Measurements from ENCODE around the gene CXorf49B.
"Not testable (repeated sequence)": the region's sequence is repeated elsewhere in the genome, so short reads cannot be mapped to it uniquely, and the experiment has no call there.

DNA sequence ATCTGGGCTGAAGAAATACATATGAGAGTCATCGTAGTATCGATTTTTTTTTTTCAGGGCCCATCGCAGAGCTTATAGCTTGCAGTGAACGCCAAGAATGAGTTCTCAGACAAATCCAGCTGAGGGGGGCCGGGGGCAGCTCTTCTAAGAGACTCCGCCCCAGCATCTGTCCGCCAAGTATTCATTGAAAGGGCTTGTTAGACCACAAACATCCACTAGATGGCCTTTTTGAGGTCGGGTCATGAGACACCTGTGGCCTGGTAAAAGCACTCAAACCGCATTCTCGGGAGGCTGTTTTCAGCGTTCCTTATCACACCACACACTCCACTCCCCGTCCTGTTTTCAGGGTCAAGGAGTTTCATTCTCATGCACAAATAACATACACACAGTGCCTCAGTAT is 15.2 kb downstream of the CXorf49B start:
- TF ChIP-seq, protein P1, sequence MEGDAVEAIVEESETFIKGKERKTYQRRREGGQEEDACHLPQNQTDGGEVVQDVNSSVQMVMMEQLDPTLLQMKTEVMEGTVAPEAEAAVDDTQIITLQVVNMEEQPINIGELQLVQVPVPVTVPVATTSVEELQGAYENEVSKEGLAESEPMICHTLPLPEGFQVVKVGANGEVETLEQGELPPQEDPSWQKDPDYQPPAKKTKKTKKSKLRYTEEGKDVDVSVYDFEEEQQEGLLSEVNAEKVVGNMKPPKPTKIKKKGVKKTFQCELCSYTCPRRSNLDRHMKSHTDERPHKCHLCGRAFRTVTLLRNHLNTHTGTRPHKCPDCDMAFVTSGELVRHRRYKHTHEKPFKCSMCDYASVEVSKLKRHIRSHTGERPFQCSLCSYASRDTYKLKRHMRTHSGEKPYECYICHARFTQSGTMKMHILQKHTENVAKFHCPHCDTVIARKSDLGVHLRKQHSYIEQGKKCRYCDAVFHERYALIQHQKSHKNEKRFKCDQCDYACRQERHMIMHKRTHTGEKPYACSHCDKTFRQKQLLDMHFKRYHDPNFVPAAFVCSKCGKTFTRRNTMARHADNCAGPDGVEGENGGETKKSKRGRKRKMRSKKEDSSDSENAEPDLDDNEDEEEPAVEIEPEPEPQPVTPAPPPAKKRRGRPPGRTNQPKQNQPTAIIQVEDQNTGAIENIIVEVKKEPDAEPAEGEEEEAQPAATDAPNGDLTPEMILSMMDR (IDR thresholded peaks at IDR 0.05; ENCODE audit: low read length) = not testable (repeated sequence)
- TF ChIP-seq EZH2 (IDR thresholded peaks at IDR 0.05; ENCODE audit: borderline replicate concordance, low read length) = not testable (repeated sequence)

Measured in OCI-LY1 (cell line).